GM06990 (cell line): ENCODE data around the gene SLC25A6.
A peak's percentile ranks its signal among the peaks of the same experiment; 100 is the strongest.

Experiments used
- DNase-seq: peaks from one replicate; pipeline ENCODE4 v3.0.0-alpha.2; 2011; ENCODE audit not compliant: insufficient read length; ENCODE audit errors: extremely low read depth
- H3K27me3 ChIP-seq: replicated peaks from 2 replicates; pipeline ENCODE4 v1.6.0; 2011; ENCODE audit warnings: low read length; ENCODE audit not compliant: control insufficient read depth, insufficient read depth
- H3K36me3 ChIP-seq: 2 replicates; pipeline ENCODE4 v1.5.1; 2011; ENCODE audit warnings: low read length; ENCODE audit not compliant: control insufficient read depth, insufficient read depth
- H3K4me3 ChIP-seq: replicated peaks from 2 replicates; pipeline ENCODE4 v1.5.1; 2011; ENCODE audit warnings: low read depth, mild to moderate bottlenecking, control low read depth, low read length
- CTCF ChIP-seq: IDR thresholded peaks from 2 replicates; pipeline ENCODE4 v1.5.1; 2011; ENCODE audit warnings: low read length, control low read depth, mild to moderate bottlenecking, inconsistent platforms; ENCODE audit not compliant: insufficient read depth, poor library complexity, severe bottlenecking

SLC25A6 gene

GRCh38 chrX:1391707-1392375, at the start of gene SLC25A6:
Gene SLC25A6 (minus strand): TSS chrX:1392113. CDS start chrX:1392009, 104 bp downstream.
- DNase-seq: peak; percentile 100
- peaks cover 47% of the 10 kb centered on the region for H3K36me3 ChIP-seq
- TF ChIP-seq CTCF: peak; percentile 7
- H3K4me3 ChIP-seq: peak within 1 kb of the TSS; percentile 99
- no peaks in the 10 kb centered on the region for H3K27me3 ChIP-seq

- no peaks in the 10 kb centered on the region for H3K27me3 ChIP-seq
- peaks cover 14% of the 10 kb centered on the region for H3K36me3 ChIP-seq
- H3K4me3 ChIP-seq: no peak overlapping the region
- no peak for DNase-seq
- no peak for TF ChIP-seq CTCF
Observed at GRCh38 chrX:1440506-1440905, 48.6 kb upstream of the SLC25A6 start.

- H3K36me3 ChIP-seq: peaks cover 27% of the 10 kb centered on the region
Observed at GRCh38 chrX:1435241-1435895, 43.5 kb upstream of the SLC25A6 start.

GRCh38 chrX:1434871-1435240, 42.9 kb upstream of the SLC25A6 start:
- DNase-seq: no peak
- H3K4me3 ChIP-seq: no peak overlapping the region
- H3K27me3 ChIP-seq: no peaks in the 10 kb centered on the region
- H3K36me3 ChIP-seq: peaks cover 27% of the 10 kb centered on the region
- TF ChIP-seq CTCF: no peak

More at GRCh38 chrX:1435241-1435895, 43.5 kb upstream of the SLC25A6 start:
- Histone ChIP-seq H3K4me3 (no peak overlapping the region), H3K27me3 (no peaks in the 10 kb centered on the region)
- DNase-seq: no peak
- TF ChIP-seq CTCF: no peak

- Histone ChIP-seq H3K36me3 (peaks cover 24% of the 10 kb centered on the region), H3K27me3 (no peaks in the 10 kb centered on the region), H3K4me3 (no peak overlapping the region)
- TF ChIP-seq CTCF: no peak
- no peak for DNase-seq
Observed at GRCh38 chrX:1433646-1434357, 41.9 kb upstream of the SLC25A6 start.
